OCI-M2 (cell line): ENCODE data around the gene IRF2BP2.

ENCODE experiments used
- DNase-seq: peaks from one replicate; lab custom pipeline; 2025; ENCODE audit not compliant: unreplicated experiment; lab: John Stamatoyannopoulos, UW

IRF2BP2 gene

DNA sequence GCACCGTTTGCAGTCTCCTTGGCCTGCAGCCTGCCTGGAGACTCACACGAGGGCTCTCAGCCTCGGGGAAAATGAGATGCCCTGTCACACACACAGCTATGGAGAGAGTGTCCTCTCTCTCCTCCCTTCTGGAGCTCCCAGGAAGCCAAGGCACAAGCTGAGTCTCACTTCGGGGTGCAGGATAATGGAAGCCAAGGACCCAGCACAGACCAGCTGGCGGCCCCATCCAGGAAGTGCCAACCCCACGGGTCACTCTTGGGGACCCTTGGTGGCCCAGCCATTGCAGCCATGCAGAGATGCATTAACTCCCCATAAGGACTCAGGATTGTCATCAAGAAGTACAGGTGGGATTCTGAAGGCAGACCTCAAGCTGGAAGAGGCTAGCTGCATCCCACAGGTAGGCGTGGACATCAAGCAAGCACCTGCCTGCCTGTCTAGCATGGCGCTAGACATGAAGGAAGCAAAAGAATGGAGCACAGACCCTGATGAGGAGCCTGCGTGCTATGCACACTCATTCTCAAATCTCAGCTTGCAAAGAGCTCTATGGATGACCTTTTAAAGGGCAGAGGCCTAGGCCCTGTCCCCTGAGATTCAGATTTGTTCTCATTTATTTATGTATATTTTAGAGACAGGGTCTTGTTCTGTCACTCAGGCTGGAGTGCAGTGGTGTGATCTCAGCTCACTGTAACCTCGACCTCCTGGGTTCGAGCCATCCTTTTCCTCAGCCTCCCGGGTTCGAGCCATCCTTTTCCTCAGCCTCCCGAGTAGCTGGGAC is 49.9 kb downstream of the IRF2BP2 start:
- no peak for DNase-seq

- no peak for DNase-seq
Observed at GRCh38 chr1:234559152-234559901, 50.7 kb downstream of the IRF2BP2 start.

GRCh38 chr1:234558330-234558836 is 51.6 kb downstream of the IRF2BP2 start:
- no peak for DNase-seq

DNA sequence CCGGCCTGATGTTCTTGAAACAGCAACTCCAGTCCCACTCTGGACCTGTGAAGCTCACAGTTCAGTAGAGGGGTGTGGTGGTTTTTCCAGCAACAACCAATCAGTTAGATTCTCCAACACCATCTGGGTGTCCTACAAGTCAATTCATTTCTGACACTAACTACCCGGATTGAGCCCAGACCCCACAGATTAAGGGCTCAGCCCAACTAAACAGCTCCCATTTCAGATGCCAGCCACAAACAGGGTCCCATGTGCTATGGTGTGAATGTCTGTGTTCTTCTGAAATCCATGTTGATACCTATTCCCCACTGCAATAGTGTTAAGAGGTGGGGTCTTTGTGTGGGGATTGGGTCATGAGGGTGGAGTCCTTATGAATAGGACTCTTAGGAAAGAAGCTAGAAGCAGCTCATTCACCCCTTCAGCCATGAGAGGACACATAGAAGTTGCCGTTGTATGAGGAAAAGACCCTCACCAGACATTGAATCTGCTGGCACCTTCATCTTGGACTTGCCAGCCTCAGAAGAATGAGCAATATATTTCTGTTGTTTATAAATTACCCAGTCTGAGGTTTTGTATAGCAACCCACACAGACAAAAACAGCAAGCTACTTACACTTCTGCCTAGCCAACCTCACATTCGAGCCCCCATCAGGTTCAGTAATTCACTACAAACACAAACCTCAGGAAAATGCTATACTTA is 53.6 kb downstream of the IRF2BP2 start:
- no peak for DNase-seq

DNA sequence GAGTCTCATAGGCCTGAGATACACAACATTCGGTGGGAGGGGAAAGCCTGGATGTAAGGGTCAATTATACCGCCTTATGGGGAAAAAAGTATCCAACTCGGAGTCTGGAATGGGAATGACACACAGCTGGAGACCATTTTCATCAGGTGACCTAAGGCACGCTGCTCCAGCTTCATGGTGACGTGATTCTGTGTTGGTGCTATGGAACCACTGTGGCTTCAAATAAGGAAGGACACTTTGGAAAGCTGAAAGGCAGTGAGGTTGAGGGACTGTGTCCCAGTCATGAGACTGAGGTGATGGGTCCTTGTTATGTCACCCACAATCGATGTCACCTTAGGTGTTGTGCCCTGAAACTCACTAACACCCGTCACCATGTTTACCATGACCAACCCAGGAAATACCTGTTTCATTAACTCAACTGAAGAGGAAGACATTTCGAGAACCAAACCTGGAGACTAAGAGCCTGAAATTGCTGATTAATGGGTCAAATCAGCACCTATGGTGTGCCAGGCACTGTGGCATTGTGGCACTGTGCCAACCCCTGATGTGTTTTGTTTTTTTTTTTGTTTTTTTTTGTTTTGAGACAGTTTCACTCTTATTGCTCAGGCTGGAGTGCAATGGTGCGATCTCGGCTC is 54.5 kb downstream of the IRF2BP2 start:
- no peak for DNase-seq

DNA sequence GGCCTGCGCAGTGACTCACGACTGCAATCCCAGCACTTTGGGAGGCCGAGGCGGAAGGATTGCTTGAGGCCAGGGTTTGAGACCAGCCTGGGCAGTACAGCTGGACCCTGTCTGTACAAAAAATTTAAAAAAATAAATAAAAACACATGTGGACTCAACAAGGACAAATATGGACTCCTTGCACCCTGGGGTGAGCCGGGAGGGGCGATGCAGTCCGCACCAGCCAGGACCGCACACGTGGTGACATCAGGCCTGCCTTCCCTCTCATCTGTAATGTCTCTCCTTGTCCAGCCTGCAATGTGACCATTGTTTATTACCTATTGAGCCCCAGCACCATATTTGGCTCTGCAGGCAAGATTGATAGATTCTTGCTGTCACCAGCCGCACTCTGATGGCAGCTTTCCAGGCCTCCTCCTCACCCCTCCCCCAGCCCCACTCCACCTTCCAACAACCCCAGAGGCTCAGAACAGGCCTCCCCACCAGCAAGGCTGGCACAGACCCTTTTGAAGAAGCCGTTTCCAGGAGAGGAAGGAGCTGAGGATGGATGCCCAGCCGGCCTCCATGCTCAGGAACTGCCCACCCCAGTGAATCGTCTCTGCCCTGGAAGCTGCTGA is 55.2 kb downstream of the IRF2BP2 start:
- DNase-seq, result no peak
